ENCODE data around the gene BCAT1.
"Not testable (repeated sequence)": the region's sequence is repeated elsewhere in the genome, so short reads cannot be mapped to it uniquely, and the experiment has no call there.

Gene BCAT1

DNA sequence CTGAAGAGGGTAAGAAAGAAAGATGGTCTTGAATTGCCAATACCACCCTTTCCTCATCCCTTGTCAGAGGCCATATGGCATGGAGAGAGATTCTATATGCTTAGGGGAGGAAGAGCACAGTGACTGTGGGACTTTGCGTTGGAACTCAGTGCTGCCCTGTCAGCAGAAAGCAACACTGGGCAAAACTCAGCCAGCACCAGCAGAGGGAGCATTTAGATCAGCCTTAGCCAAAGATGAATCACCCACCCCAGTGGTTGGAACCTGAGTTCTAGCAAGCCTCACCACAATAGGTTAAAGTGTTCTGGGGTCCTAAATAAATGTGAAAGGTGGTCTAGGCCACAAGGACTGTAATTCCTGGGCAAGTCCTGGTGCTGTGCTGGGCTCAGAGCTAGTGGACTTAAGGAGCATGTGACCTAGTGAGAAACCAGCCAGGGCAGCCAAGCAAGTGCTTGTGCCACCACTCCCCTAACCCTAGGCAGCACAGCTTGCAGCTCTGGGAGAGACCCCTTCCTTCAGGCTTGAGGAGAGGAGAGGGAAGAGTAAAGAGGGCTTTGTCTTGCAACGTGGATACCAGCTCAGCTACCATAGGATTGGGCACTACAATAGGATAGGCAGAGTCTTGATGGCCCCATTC is 11.4 kb upstream of the BCAT1 start:
- no peak for DNase-seq (ENCODE audit: low read depth)
- TF ChIP-seq CTCF (IDR thresholded peaks at IDR 0.05; ENCODE audit: low read depth, low read length, missing control alignments): peak; percentile 80
- H3K4me3 ChIP-seq (ENCODE audit: low read depth, low read length): no peak overlapping the region

DNA sequence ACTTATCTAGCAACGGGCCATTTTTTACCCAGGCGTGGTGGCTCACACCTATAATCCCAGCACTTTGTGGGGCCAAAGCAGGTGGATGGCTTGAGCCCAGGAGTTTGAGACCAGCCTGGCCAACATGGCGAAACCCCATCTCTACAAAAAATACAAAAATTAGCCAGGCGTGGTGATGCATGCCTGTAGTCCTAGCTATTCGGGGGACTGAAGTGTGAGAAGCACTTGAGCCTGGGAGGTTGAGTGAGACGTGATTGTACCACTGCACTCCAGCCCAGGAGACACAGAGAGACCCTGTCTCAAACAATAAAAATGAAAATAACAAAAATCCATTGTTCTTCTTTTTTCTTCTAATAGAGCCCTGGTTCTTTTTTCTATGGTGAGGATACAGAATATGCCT is 7.5 kb upstream of the BCAT1 start:
- DNase-seq (ENCODE audit: low read depth); H3K4me3 ChIP-seq (ENCODE audit: low read depth, low read length): not testable (repeated sequence)

- H3K4me3 ChIP-seq (ENCODE audit: low read depth, low read length): no peak overlapping the region
- no peak for TF ChIP-seq CTCF (IDR thresholded peaks at IDR 0.05; ENCODE audit: low read depth, low read length, missing control alignments)
- DNase-seq (ENCODE audit: low read depth): no peak
These were observed 7.0 kb upstream of the BCAT1 start for GRCh38 chr12:24955853-24956252.

GRCh38 chr12:24955389-24955788 is 6.5 kb upstream of the BCAT1 start:
- no peak for DNase-seq (ENCODE audit: low read depth)
- H3K4me3 ChIP-seq (ENCODE audit: low read depth, low read length): no peak overlapping the region
- no peak for TF ChIP-seq CTCF (IDR thresholded peaks at IDR 0.05; ENCODE audit: low read depth, low read length, missing control alignments)

- DNase-seq (ENCODE audit: low read depth): no peak
- no peak for TF ChIP-seq CTCF (IDR thresholded peaks at IDR 0.05; ENCODE audit: low read depth, low read length, missing control alignments)
- no peak overlapping the region for H3K4me3 ChIP-seq (ENCODE audit: low read depth, low read length)
These were observed 5.4 kb upstream of the BCAT1 start for GRCh38 chr12:24954261-24954660.

DNA sequence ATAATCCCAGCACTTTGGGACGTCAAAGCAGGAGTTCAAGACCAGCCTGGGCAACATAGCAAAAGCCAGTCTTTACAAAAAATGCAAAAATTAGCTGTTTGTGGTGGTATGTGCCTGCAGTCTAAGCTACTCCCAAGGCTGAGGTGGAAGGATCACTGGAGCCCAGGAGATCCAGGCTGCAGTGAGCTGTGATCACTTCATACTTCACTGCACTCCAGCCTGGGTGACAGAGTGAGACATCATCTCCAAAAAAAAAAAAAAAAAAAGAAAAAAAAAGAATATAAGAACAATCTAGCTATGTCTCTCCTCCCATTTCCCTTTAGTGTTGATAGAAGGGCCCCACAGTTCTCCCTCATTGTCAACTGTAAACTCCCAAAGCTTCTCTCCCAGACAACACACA is 3.5 kb upstream of the BCAT1 start:
- no peak overlapping the region for H3K4me3 ChIP-seq (ENCODE audit: low read depth, low read length)
- TF ChIP-seq CTCF (IDR thresholded peaks at IDR 0.05; ENCODE audit: low read depth, low read length, missing control alignments): no peak
- no peak for DNase-seq (ENCODE audit: low read depth)

- TF ChIP-seq CTCF (IDR thresholded peaks at IDR 0.05; ENCODE audit: low read depth, low read length, missing control alignments): no peak
- peak; percentile 70 for DNase-seq (ENCODE audit: low read depth)
- H3K4me3 ChIP-seq (ENCODE audit: low read depth, low read length): no peak overlapping the region; the same call in 1 of the 2 replicates
These were observed 1.4 kb upstream of the BCAT1 start for GRCh38 chr12:24950231-24950834.

All from GM12864 (cell line).